IMR-90 (cell line): ENCODE results near the gene ABCA7. TPM values are rescaled to one million over a fixed set of nuclear protein-coding genes. Genes with fewer than 3 reads are reported as not detected.

Source experiments
- ATAC-seq: fragments of 200-7000 bp; cut with Tn5 transposase; 2 replicates; pipeline ENCODE4 v1.9.1; 2020; ENCODE audit warnings: low read depth, mild to moderate bottlenecking, moderate library complexity
- BruUV-seq: library from RNA; stranded (reverse); fragments of 400-500 nt; replicated peaks from 2 replicates; lab custom pipeline; 2021; lab: Mats Ljungman, UMichigan
- CTCF ChIA-PET: fragments of 300-600 bp; formaldehyde crosslinking; extraction: SDS; loops from one replicate; lab custom pipeline; 2021; ENCODE audit warnings: antibody characterized with exemption; lab: Yijun Ruan, JAX
- POLR2A ChIA-PET: fragments of 300-600 bp; sonication (Branson Sonifier 250); formaldehyde crosslinking; loops from one replicate; lab custom pipeline; 2022; ENCODE audit warnings: antibody characterized with exemption; ENCODE audit not compliant: unreplicated experiment; lab: Charles Lee
- DNase-seq: peaks from one replicate; pipeline ENCODE4 v3.0.0; 2013
- H2AFZ ChIP-seq: replicated peaks from 2 replicates; pipeline ENCODE3; 2013; ENCODE audit warnings: low read length, mild to moderate bottlenecking; ENCODE audit not compliant: poor library complexity
- H2AK5ac ChIP-seq: 2 replicates; pipeline ENCODE4 v1.6.1; 2013; ENCODE audit warnings: low read depth, low read length, inconsistent platforms
- H2AK9ac ChIP-seq: replicated peaks from 2 replicates; pipeline ENCODE3; 2013; ENCODE audit warnings: mild to moderate bottlenecking, low read depth, low read length, moderate library complexity; ENCODE audit not compliant: poor library complexity
- H2BK120ac ChIP-seq: 2 replicates; pipeline ENCODE4 v1.6.1; 2013; ENCODE audit warnings: low read depth, low read length, inconsistent platforms
- H2BK15ac ChIP-seq: 3 replicates; pipeline ENCODE4 v1.6.1; 2013; ENCODE audit warnings: low read depth, low read length, inconsistent platforms
- H2BK20ac ChIP-seq: 2 replicates; pipeline ENCODE4 v1.6.1; 2013; ENCODE audit warnings: low read depth, mild to moderate bottlenecking, inconsistent platforms, low read length, moderate library complexity
- H2BK5ac ChIP-seq: 2 replicates; pipeline ENCODE4 v1.6.1; 2013; ENCODE audit warnings: mild to moderate bottlenecking, low read depth, low read length, inconsistent platforms; ENCODE audit not compliant: poor library complexity, severe bottlenecking
- H3K14ac ChIP-seq: replicated peaks from 2 replicates; pipeline ENCODE4 v1.6.1; 2013; ENCODE audit warnings: low read depth, low read length, inconsistent platforms
- H3K18ac ChIP-seq: 2 replicates; pipeline ENCODE4 v1.6.1; 2013; ENCODE audit warnings: low read depth, low read length, control low read depth
- H3K23ac ChIP-seq: 2 replicates; pipeline ENCODE4 v1.6.1; 2013; ENCODE audit warnings: low read depth, low read length, inconsistent platforms
- H3K27ac ChIP-seq: 2 replicates; pipeline ENCODE4 v1.5.1; 2013; ENCODE audit warnings: mild to moderate bottlenecking, control low read depth, low read length; ENCODE audit not compliant: insufficient read depth
- H3K27me3 ChIP-seq: 2 replicates; pipeline ENCODE4 v1.6.1; 2013; ENCODE audit warnings: low read length; ENCODE audit not compliant: control insufficient read depth, insufficient read depth
- H3K36me3 ChIP-seq: 2 replicates; pipeline ENCODE4 v1.6.1; 2013; ENCODE audit warnings: low read length, mixed read lengths; ENCODE audit not compliant: control insufficient read depth, insufficient read depth
- H3K4ac ChIP-seq: 2 replicates; pipeline ENCODE4 v1.6.1; 2013; ENCODE audit warnings: low read depth, low read length, inconsistent platforms
- H3K4me1 ChIP-seq: 2 replicates; pipeline ENCODE4 v1.6.1; 2013; ENCODE audit warnings: low read length, mixed read lengths; ENCODE audit not compliant: control insufficient read depth, insufficient read depth
- H3K4me2 ChIP-seq: 2 replicates; pipeline ENCODE4 v1.6.1; 2013; ENCODE audit warnings: low read depth, mild to moderate bottlenecking, control low read depth, low read length, moderate library complexity
- H3K4me3 ChIP-seq: 2 replicates; pipeline ENCODE4 v1.5.1; 2013; ENCODE audit warnings: low read depth, mild to moderate bottlenecking, control low read depth, low read length, moderate library complexity; ENCODE audit not compliant: insufficient read depth
- H3K56ac ChIP-seq: 2 replicates; pipeline ENCODE4 v1.6.1; 2013; ENCODE audit warnings: low read length, inconsistent platforms; ENCODE audit not compliant: insufficient read depth; ENCODE audit errors: extremely low read depth
- H3K79me1 ChIP-seq, 2 experiments: 2 replicates each; pipeline ENCODE4 v1.6.1; 2013; ENCODE audit warnings: low read length in 2 of 2, inconsistent platforms in 1 of 2, low read depth in 1 of 2
- H3K9ac ChIP-seq: 2 replicates; pipeline ENCODE4 v1.6.1; 2013; ENCODE audit warnings: low read depth, low read length, control low read depth
- H3K9me1 ChIP-seq: 2 replicates; pipeline ENCODE4 v1.6.1; 2013; ENCODE audit warnings: low read length, inconsistent platforms; ENCODE audit not compliant: insufficient read depth
- H3K9me3 ChIP-seq: 2 replicates; pipeline ENCODE4 v1.6.1; 2013; ENCODE audit warnings: low read length; ENCODE audit not compliant: control insufficient read depth, insufficient read depth
- H4K20me1 ChIP-seq: 2 replicates; pipeline ENCODE4 v1.6.1; 2013; ENCODE audit warnings: low read length, inconsistent platforms; ENCODE audit not compliant: insufficient read depth
- H4K5ac ChIP-seq: 2 replicates; pipeline ENCODE4 v1.6.1; 2013; ENCODE audit warnings: mild to moderate bottlenecking, low read depth, low read length, control low read depth
- H4K8ac ChIP-seq, 2 experiments: 2 replicates each; pipeline ENCODE4 v1.6.1; 2013; ENCODE audit warnings: low read depth in 2 of 2, low read length in 2 of 2, control low read depth in 1 of 2, inconsistent platforms in 1 of 2
- H4K91ac ChIP-seq: 2 replicates; pipeline ENCODE4 v1.6.1; 2013; ENCODE audit warnings: low read depth, low read length, inconsistent platforms; ENCODE audit not compliant: insufficient read depth
- BHLHE40 ChIP-seq: fragments of 150-350 bp; IDR thresholded peaks from 2 replicates; pipeline ENCODE4 v1.6.1; 2016; ENCODE audit warnings: mild to moderate bottlenecking, low read depth, low read length
- CEBPB ChIP-seq: IDR thresholded peaks from 2 replicates; pipeline ENCODE4 v1.6.1; 2012; ENCODE audit warnings: low read depth, low read length, improper control_type of control experiment
- CHD1 ChIP-seq: IDR thresholded peaks from 2 replicates; pipeline ENCODE4 v1.6.1; 2012; ENCODE audit warnings: low read depth, low read length, improper control_type of control experiment
- CTCF ChIP-seq: conservative IDR thresholded peaks from 2 replicates; pipeline ENCODE4 v1.5.1; 2012; ENCODE audit warnings: mild to moderate bottlenecking, low read depth, low read length, improper control_type of control experiment
- FOS ChIP-seq: fragments of 150-350 bp; IDR thresholded peaks from 2 replicates; pipeline ENCODE4 v1.6.1; 2016; ENCODE audit warnings: low read depth, low read length
- MAZ ChIP-seq: IDR thresholded peaks from 2 replicates; pipeline ENCODE4 v1.6.1; 2012; ENCODE audit warnings: low read depth, mild to moderate bottlenecking, low read length, improper control_type of control experiment, moderate library complexity, borderline replicate concordance
- MXI1 ChIP-seq: IDR thresholded peaks from 2 replicates; pipeline ENCODE4 v1.6.1; 2012; ENCODE audit warnings: low read depth, mild to moderate bottlenecking, low read length, moderate library complexity, borderline replicate concordance
- NFE2L2 ChIP-seq: fragments of 150-350 bp; IDR thresholded peaks from 2 replicates; pipeline ENCODE4 v1.6.1; 2016; ENCODE audit warnings: low read depth, mild to moderate bottlenecking, low read length
- POLR2A ChIP-seq: IDR thresholded peaks from 2 replicates; pipeline ENCODE4 v1.6.1; 2012; ENCODE audit warnings: mild to moderate bottlenecking, low read depth, low read length
- RFX5 ChIP-seq: IDR thresholded peaks from 2 replicates; pipeline ENCODE4 v1.8.0; 2012; ENCODE audit warnings: low read depth, mild to moderate bottlenecking, low read length, moderate library complexity
- SMC3 ChIP-seq: fragments of 150-350 bp; IDR thresholded peaks from 2 replicates; pipeline ENCODE4 v1.6.1; 2016; ENCODE audit warnings: low read depth, mild to moderate bottlenecking, antibody characterized with exemption, low read length, moderate library complexity
- WGBS, 2 experiments: methylation state at CpG; one replicate each; pipeline versions ENCODE4 v1.1.5 to v1.1.7; 2013; ENCODE audit warnings: missing lambda C conversion rate in 2 of 2; ENCODE audit not compliant: insufficient read length in 1 of 2; ENCODE audit errors: extremely low coverage in 2 of 2; 5-methylcytosine and 5-hydroxymethylcytosine counted together
- dilution Hi-C: fragments of 300-500 bp; cut with HindIII; formaldehyde crosslinking; loops from one replicate; pipeline ENCODE4 v1.14.3; 2018; ENCODE audit warnings: low sequenced_read_pairs; ENCODE audit not compliant: unreplicated experiment
- in situ Hi-C: fragments of 300-500 bp; cut with MboI; formaldehyde crosslinking; loops from 3 replicates; pipeline ENCODE4 v1.14.3; 2019; ENCODE audit warnings: low sequenced_read_pairs, inconsistent platforms, mixed read lengths
- intact Hi-C: fragments of 100-400 bp; cut with micrococcal nuclease; formaldehyde crosslinking; loops from 2 replicates; pipeline ENCODE4 v1.10.0; 2022
- polyA plus RNA-seq, 3 experiments: library from polyadenylated mRNA; depleted of rRNA; stranded (reverse); fragments of >200 nt; gene quantifications; 2 replicates each; pipeline ENCODE4 v1.2.3, GENCODE V29; 2012; ENCODE audit warnings: low replicate concordance in 1 of 3
- total RNA-seq: library from RNA; depleted of rRNA; stranded (reverse); fragments of >200 nt; gene quantifications from 2 replicates; pipeline ENCODE4 v1.2.3, GENCODE V29; 2012
- TF ChIP-seq, protein P1 (sequence below): fragments of 150-350 bp; IDR thresholded peaks from 2 replicates; pipeline ENCODE4 v1.6.1; 2017; ENCODE audit warnings: mild to moderate bottlenecking, antibody characterized with exemption, low read length, low read depth
- TF ChIP-seq, protein P2 (sequence below): fragments of 150-350 bp; IDR thresholded peaks from 2 replicates; pipeline ENCODE4 v1.6.1; 2016; ENCODE audit warnings: low read depth, mild to moderate bottlenecking, low read length, moderate library complexity, borderline replicate concordance

The ABCA7 gene
- total and polyA plus RNA-seq, 2 of the 4 experiments (the other 2 are of a cell fraction), result 0.36 to 3.3 TPM

GRCh38 chr19:1061987-1062386, 22.1 kb downstream of the ABCA7 start:
- dilution Hi-C loops, result no loop called here
- Histone ChIP-seq H3K27me3 (peaks cover 3% of the 10 kb centered on the region; the same call in 1 of the 2 replicates), H4K8ac (no peak overlapping the region), H3K9me3 (peaks cover 20% of the 10 kb centered on the region), H2BK20ac (no peak overlapping the region), H3K79me1 (no peaks in the 10 kb centered on the region), H3K4me1 (peaks cover 3% of the 10 kb centered on the region; the same call in 1 of the 2 replicates), H4K5ac (no peak overlapping the region), H3K36me3 (no peaks in the 10 kb centered on the region), H2BK120ac (no peak overlapping the region), H2BK5ac (no peak overlapping the region), H3K56ac (no peak overlapping the region), H3K14ac (no peak overlapping the region), H2AK9ac (no peak overlapping the region), H3K9ac (no peak overlapping the region), H2BK15ac (no peak overlapping the region), H3K4me3 (no peak overlapping the region), H4K91ac (no peak overlapping the region), H3K18ac (no peak overlapping the region), H3K23ac (no peak overlapping the region), H4K20me1 (0 out of 2 replicates have a peak, but pooled peaks cover 6% of the 10 kb centered on the region), H3K27ac (no peak overlapping the region), H3K4ac (no peak overlapping the region), H3K9me1 (no peaks in the 10 kb centered on the region), H2AFZ (no peak overlapping the region), H2AK5ac (no peak overlapping the region), H3K4me2 (no peak overlapping the region)
- TF ChIP-seq FOS, result no peak
- TF ChIP-seq, protein P1, sequence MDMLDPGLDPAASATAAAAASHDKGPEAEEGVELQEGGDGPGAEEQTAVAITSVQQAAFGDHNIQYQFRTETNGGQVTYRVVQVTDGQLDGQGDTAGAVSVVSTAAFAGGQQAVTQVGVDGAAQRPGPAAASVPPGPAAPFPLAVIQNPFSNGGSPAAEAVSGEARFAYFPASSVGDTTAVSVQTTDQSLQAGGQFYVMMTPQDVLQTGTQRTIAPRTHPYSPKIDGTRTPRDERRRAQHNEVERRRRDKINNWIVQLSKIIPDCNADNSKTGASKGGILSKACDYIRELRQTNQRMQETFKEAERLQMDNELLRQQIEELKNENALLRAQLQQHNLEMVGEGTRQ, result no peak
- TF ChIP-seq CTCF, result no peak
- no peak for TF ChIP-seq MXI1
- no peak for TF ChIP-seq SMC3
- TF ChIP-seq BHLHE40, result no peak
- TF ChIP-seq, protein P2, sequence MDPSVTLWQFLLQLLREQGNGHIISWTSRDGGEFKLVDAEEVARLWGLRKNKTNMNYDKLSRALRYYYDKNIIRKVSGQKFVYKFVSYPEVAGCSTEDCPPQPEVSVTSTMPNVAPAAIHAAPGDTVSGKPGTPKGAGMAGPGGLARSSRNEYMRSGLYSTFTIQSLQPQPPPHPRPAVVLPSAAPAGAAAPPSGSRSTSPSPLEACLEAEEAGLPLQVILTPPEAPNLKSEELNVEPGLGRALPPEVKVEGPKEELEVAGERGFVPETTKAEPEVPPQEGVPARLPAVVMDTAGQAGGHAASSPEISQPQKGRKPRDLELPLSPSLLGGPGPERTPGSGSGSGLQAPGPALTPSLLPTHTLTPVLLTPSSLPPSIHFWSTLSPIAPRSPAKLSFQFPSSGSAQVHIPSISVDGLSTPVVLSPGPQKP, result no peak
- no peak for TF ChIP-seq NFE2L2
- no peak for TF ChIP-seq MAZ
- TF ChIP-seq CHD1, result no peak
- no peak for TF ChIP-seq RFX5
- no peak for TF ChIP-seq CEBPB
- TF ChIP-seq POLR2A, result no peak
- ATAC-seq, result no peak
- in situ Hi-C loops, result no loop called here
- intact Hi-C loops, result no loop called here
- CTCF ChIA-PET, result no interaction called here
- no TSS peak for BruUV-seq
- WGBS, 2 experiments, result 96% methylated on average over 16 of the region's 20 CpGs; no CpG with 5 or more reads in 1 of the 2 experiments
- no peak for DNase-seq
- POLR2A ChIA-PET, result no interaction called here
